Fibroblast of lung (primary cell): ENCODE data around the gene RBM38. TPM values are rescaled to one million over a fixed set of nuclear protein-coding genes. Genes with fewer than 3 reads are reported as not detected.

Experiments
- DNase-seq, 2 donors: peaks; one replicate each; pipeline versions ENCODE4 v3.0.0 to v3.0.0-alpha.2; 2010; ENCODE audit warnings: low read depth in 2 of 2
- H2AFZ ChIP-seq: 2 replicates; pipeline ENCODE4 v1.5.1; 2012; ENCODE audit warnings: low read length, control low read depth, inconsistent platforms
- H3K27ac ChIP-seq: 2 replicates; pipeline ENCODE4 v1.5.1; 2011; ENCODE audit warnings: low read length, control low read depth; ENCODE audit not compliant: insufficient read depth
- H3K27me3 ChIP-seq: 2 replicates; pipeline ENCODE4 v1.5.1; 2011; ENCODE audit warnings: mild to moderate bottlenecking, low read length; ENCODE audit not compliant: control insufficient read depth, insufficient read depth
- H3K36me3 ChIP-seq: 2 replicates; pipeline ENCODE4 v1.5.1; 2011; ENCODE audit warnings: low read length; ENCODE audit not compliant: control insufficient read depth, insufficient read depth
- H3K4me1 ChIP-seq: 2 replicates; pipeline ENCODE4 v1.5.1; 2011; ENCODE audit warnings: low read length; ENCODE audit not compliant: control insufficient read depth, insufficient read depth; ENCODE audit errors: extremely low read depth
- H3K4me2 ChIP-seq: 2 replicates; pipeline ENCODE4 v1.5.1; 2011; ENCODE audit warnings: low read length, control low read depth; ENCODE audit not compliant: insufficient read depth; ENCODE audit errors: extremely low read depth
- H3K4me3 ChIP-seq, 4 experiments: fragments of 200-600 bp in 1 of 4; sonication (generic) in 1 of 4; replicated peaks in 1 of 4; 2 replicates each; pipeline ENCODE4 v1.5.1; 2011 to 2016; ENCODE audit warnings: low read length in 4 of 4, low read depth in 3 of 4, mild to moderate bottlenecking in 3 of 4, control low read depth in 2 of 4, inconsistent platforms in 1 of 4, mixed read lengths in 1 of 4; ENCODE audit not compliant: insufficient read depth in 1 of 4; ENCODE audit errors: control extremely low read depth in 1 of 4
- H3K79me2 ChIP-seq: 2 replicates; pipeline ENCODE4 v1.5.1; 2012; ENCODE audit warnings: mild to moderate bottlenecking, low read length, inconsistent platforms; ENCODE audit not compliant: control insufficient read depth, insufficient read depth
- H3K9ac ChIP-seq: 2 replicates; pipeline ENCODE4 v1.5.1; 2011; ENCODE audit warnings: mild to moderate bottlenecking, low read length, control low read depth; ENCODE audit not compliant: insufficient read depth
- H3K9me3 ChIP-seq: 2 replicates; pipeline ENCODE4 v1.5.1; 2012; ENCODE audit warnings: low read depth, low read length; ENCODE audit not compliant: control insufficient read depth, insufficient read depth
- H4K20me1 ChIP-seq: 2 replicates; pipeline ENCODE4 v1.5.1; 2011; ENCODE audit warnings: low read length; ENCODE audit not compliant: control insufficient read depth, insufficient read depth; ENCODE audit errors: extremely low read depth
- CTCF ChIP-seq, 2 donors: IDR thresholded peaks in 1 of 2; conservative IDR thresholded peaks in 1 of 2; 1 replicate in 1 of 2; 2 replicates in 1 of 2; pipeline ENCODE4 v1.5.1; 2011 to 2012; ENCODE audit warnings: low read length in 2 of 2, control low read depth in 1 of 2, inconsistent platforms in 1 of 2, low read depth in 1 of 2, mild to moderate bottlenecking in 1 of 2
- EZH2 ChIP-seq: IDR thresholded peaks from 2 replicates; pipeline ENCODE4 v1.5.1; 2012; ENCODE audit warnings: low read length, control low read depth, mild to moderate bottlenecking; ENCODE audit errors: missing control alignments
- polyA plus RNA-seq, 2 donors: library from polyadenylated mRNA; depleted of rRNA in 1 of 2; stranded (reverse) in 1 of 2; unstranded in 1 of 2; fragments of >200 nt; gene quantifications; 2 replicates each; pipeline ENCODE4 v1.2.1, GENCODE V29; 2011 to 2012; ENCODE audit warnings: missing spikeins in 1 of 2
- total RNA-seq: library from RNA; depleted of rRNA; stranded (reverse); fragments of >200 nt; gene quantifications from 2 replicates; pipeline ENCODE4 v1.2.1, GENCODE V29; 2014

The RBM38 gene
- total and polyA plus RNA-seq, 2 donors (not counting 1 experiment from before 2014, with no cell fraction given): 3.9 to 7.9 TPM

- H3K9ac ChIP-seq: no peak overlapping the region
- no peak overlapping the region for H2AFZ ChIP-seq
- no peaks in the 10 kb centered on the region for H3K79me2 ChIP-seq
- no peaks in the 10 kb centered on the region for H3K4me1 ChIP-seq
- no peak for TF ChIP-seq CTCF (conservative IDR thresholded peaks at IDR 0.05 in 1 of 2, IDR thresholded peaks at IDR 0.05 in 1 of 2; ENCODE audit: low read depth in 1 of 2, low read length in 2 of 2)
- no peaks in the 10 kb centered on the region for H4K20me1 ChIP-seq
- no peak overlapping the region for H3K4me3 ChIP-seq
- no peaks in the 10 kb centered on the region for H3K27me3 ChIP-seq
- H3K9me3 ChIP-seq: no peaks in the 10 kb centered on the region
- H3K4me2 ChIP-seq: no peak overlapping the region
- H3K36me3 ChIP-seq: peaks cover 6% of the 10 kb centered on the region
- no peak overlapping the region for H3K27ac ChIP-seq
- no peak for DNase-seq
These were observed 19.3 kb downstream of the RBM38 start for GRCh38 chr20:57410398-57410920.

- no peaks in the 10 kb centered on the region for H3K27me3 ChIP-seq
- TF ChIP-seq CTCF (conservative IDR thresholded peaks at IDR 0.05 in 1 of 2, IDR thresholded peaks at IDR 0.05 in 1 of 2; ENCODE audit: low read depth in 1 of 2, low read length in 2 of 2) (no peak), EZH2 (no peak)
- peaks cover 6% of the 10 kb centered on the region for H3K36me3 ChIP-seq
- no peak for DNase-seq
- no peak overlapping the region for H2AFZ ChIP-seq
- H3K4me1 ChIP-seq: no peaks in the 10 kb centered on the region
- no peak overlapping the region for H3K9ac ChIP-seq
- H3K27ac ChIP-seq: no peak overlapping the region
- no peaks in the 10 kb centered on the region for H3K9me3 ChIP-seq
- no peak overlapping the region for H3K4me3 ChIP-seq
- no peaks in the 10 kb centered on the region for H4K20me1 ChIP-seq
- H3K4me2 ChIP-seq: no peak overlapping the region
- no peaks in the 10 kb centered on the region for H3K79me2 ChIP-seq
These were observed 19.7 kb downstream of the RBM38 start for GRCh38 chr20:57410924-57411323.

GRCh38 chr20:57411406-57412283 lies 20.4 kb downstream of the RBM38 start:
- no peak overlapping the region for H3K4me3 ChIP-seq
- H3K4me1 ChIP-seq: no peaks in the 10 kb centered on the region
- no peaks in the 10 kb centered on the region for H3K9me3 ChIP-seq
- DNase-seq: no peak
- no peak overlapping the region for H3K27ac ChIP-seq
- H3K27me3 ChIP-seq: no peaks in the 10 kb centered on the region
- no peaks in the 10 kb centered on the region for H3K79me2 ChIP-seq
- H2AFZ ChIP-seq: no peak overlapping the region
- H3K9ac ChIP-seq: no peak overlapping the region
- no peaks in the 10 kb centered on the region for H4K20me1 ChIP-seq
- H3K36me3 ChIP-seq: peaks cover 6% of the 10 kb centered on the region
- TF ChIP-seq EZH2 (no peak), CTCF (conservative IDR thresholded peaks at IDR 0.05 in 1 of 2, IDR thresholded peaks at IDR 0.05 in 1 of 2; ENCODE audit: low read depth in 1 of 2, low read length in 2 of 2) (no peak)
- H3K4me2 ChIP-seq: no peak overlapping the region
